Liver (tissue), 3 donors: ENCODE data around the gene MRPL44.

Experiments used
- GABPA ChIP-seq, 2 donors: IDR thresholded peaks in 1 of 2; conservative IDR thresholded peaks in 1 of 2; 2 replicates each; pipeline ENCODE4 v1.6.1; 2016; ENCODE audit warnings: antibody characterized with exemption in 2 of 2, mild to moderate bottlenecking in 1 of 2, moderate library complexity in 1 of 2
- RAD21 ChIP-seq, 2 donors: IDR thresholded peaks; 2 replicates each; pipeline ENCODE4 v1.6.1; 2016; ENCODE audit warnings: antibody characterized with exemption in 2 of 2, mild to moderate bottlenecking in 2 of 2
- TF ChIP-seq, protein P1 (sequence below): fragments of 150-350 bp; IDR thresholded peaks from 2 replicates; pipeline ENCODE4 v1.5.1; 2017; ENCODE audit warnings: improper control_type of control experiment, low read depth, low read length; ENCODE audit not compliant: missing input control
- TF ChIP-seq, protein P2 (sequence below): IDR thresholded peaks from 2 replicates; pipeline ENCODE4 v1.6.1; 2016; ENCODE audit warnings: antibody characterized with exemption
- donor health status: healthy.
- donor health status: healthy.

DNA sequence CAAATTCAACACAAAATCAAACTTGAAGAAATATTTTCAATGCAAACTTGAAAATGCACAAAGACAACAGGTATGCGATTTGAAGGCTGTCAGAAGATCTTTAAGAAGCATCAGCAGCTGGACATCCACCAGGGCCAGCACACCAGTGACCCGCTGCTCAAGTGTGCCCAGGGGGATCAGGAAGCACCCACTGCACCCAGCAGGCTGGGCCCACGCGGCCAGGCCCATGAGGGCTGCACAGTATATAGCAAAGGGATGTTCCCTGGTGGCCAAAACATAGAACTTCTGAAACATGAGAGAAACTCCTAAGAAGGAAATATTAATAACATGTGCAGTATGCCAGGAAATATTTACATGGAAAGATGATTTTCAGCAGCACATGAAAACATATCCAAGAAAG is 37.2 kb upstream of the MRPL44 start:
- TF ChIP-seq, protein P1, sequence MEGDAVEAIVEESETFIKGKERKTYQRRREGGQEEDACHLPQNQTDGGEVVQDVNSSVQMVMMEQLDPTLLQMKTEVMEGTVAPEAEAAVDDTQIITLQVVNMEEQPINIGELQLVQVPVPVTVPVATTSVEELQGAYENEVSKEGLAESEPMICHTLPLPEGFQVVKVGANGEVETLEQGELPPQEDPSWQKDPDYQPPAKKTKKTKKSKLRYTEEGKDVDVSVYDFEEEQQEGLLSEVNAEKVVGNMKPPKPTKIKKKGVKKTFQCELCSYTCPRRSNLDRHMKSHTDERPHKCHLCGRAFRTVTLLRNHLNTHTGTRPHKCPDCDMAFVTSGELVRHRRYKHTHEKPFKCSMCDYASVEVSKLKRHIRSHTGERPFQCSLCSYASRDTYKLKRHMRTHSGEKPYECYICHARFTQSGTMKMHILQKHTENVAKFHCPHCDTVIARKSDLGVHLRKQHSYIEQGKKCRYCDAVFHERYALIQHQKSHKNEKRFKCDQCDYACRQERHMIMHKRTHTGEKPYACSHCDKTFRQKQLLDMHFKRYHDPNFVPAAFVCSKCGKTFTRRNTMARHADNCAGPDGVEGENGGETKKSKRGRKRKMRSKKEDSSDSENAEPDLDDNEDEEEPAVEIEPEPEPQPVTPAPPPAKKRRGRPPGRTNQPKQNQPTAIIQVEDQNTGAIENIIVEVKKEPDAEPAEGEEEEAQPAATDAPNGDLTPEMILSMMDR: no peak
- TF ChIP-seq GABPA (IDR thresholded peaks at IDR 0.05 in 1 of 2, conservative IDR thresholded peaks at IDR 0.05 in 1 of 2): no peak
- no peak for TF ChIP-seq RAD21 (IDR thresholded peaks at IDR 0.05)
- TF ChIP-seq, protein P2, sequence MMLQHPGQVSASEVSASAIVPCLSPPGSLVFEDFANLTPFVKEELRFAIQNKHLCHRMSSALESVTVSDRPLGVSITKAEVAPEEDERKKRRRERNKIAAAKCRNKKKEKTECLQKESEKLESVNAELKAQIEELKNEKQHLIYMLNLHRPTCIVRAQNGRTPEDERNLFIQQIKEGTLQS: no peak
